ENCODE data around the gene FYN. TPM values are rescaled to one million over a fixed set of nuclear protein-coding genes. Genes with fewer than 3 reads are reported as not detected.

The FYN gene
- total RNA-seq, 2 experiments from 2014 or later, result 521 to 547 TPM

GRCh38 chr6:111761783-111762312 lies 111.4 kb downstream of the FYN start:
- CTCF ChIA-PET, result interaction anchor here (0.9 to 1.3 kb wide), 3 partner anchors 15 to 282 kb away, joined by 3 to 5 read pairs (median 4); no protein-coding TSS in a partner anchor
- POLR2A ChIA-PET, result interaction anchor here (0.5 to 3.3 kb wide), 9 partner anchors 8 to 502 kb away, joined by 3 to 15 read pairs (median 5); partner anchors contain the start of gene FYN

- CTCF ChIA-PET, result interaction anchor here (0.9 to 1.3 kb wide), 3 partner anchors 16 to 282 kb away, joined by 3 to 5 read pairs (median 4); no protein-coding TSS in a partner anchor
- POLR2A ChIA-PET, result interaction anchor here (0.9 to 1.8 kb wide), 6 partner anchors 9 to 112 kb away, joined by 3 to 6 read pairs (median 4); partner anchors contain the start of gene FYN
Measured at GRCh38 chr6:111761212-111761611, 112.0 kb downstream of the FYN start.

GRCh38 chr6:111759836-111760785 lies 113.1 kb downstream of the FYN start:
- CTCF ChIA-PET, result interaction anchor here (0.6 to 1.7 kb wide), 8 partner anchors 21 to 224 kb away, joined by 3 to 4 read pairs (median 3); no protein-coding TSS in a partner anchor
- POLR2A ChIA-PET, result interaction anchor here (0.6 to 2.0 kb wide), 10 partner anchors 16 to 501 kb away, joined by 3 to 8 read pairs (median 4); a partner anchor contains a TSS

GRCh38 chr6:111759331-111759835 lies 113.9 kb downstream of the FYN start:
- CTCF ChIA-PET, result interaction anchor here (0.6 to 1.7 kb wide), 5 partner anchors 21 to 86 kb away, joined by 3 to 4 read pairs (median 3); no protein-coding TSS in a partner anchor
- POLR2A ChIA-PET, result interaction anchor here (0.7 to 2.0 kb wide), 7 partner anchors 16 to 114 kb away, joined by 3 to 8 read pairs (median 5); partner anchors contain the start of gene FYN

GRCh38 chr6:111758608-111759329 lies 114.5 kb downstream of the FYN start:
- CTCF ChIA-PET, result interaction anchor here (0.9 to 1.7 kb wide), 5 partner anchors 21 to 87 kb away, joined by 3 to 4 read pairs (median 3); no protein-coding TSS in a partner anchor
- POLR2A ChIA-PET, result interaction anchor here (0.8 to 2.0 kb wide), 4 partner anchors 35 to 115 kb away, joined by 3 to 8 read pairs (median 6); partner anchors contain the start of gene FYN

- CTCF ChIA-PET, result interaction anchor here (1.1 kb wide), 1 partner anchor 22 kb away, joined by 3 read pairs; no protein-coding TSS in a partner anchor
Measured at GRCh38 chr6:111757342-111757741, 115.9 kb downstream of the FYN start.

GRCh38 chr6:111754423-111754822 lies 118.8 kb downstream of the FYN start:
- CTCF ChIA-PET, result no interaction called here
- POLR2A ChIA-PET, result interaction anchor here (0.6 to 2.7 kb wide), 3 partner anchors 23 to 40 kb away, joined by 3 to 8 read pairs (median 4); no protein-coding TSS in a partner anchor

More at GRCh38 chr6:111757342-111757741, 115.9 kb downstream of the FYN start:
- POLR2A ChIA-PET, result interaction anchor here (0.6 to 1.6 kb wide), 3 partner anchors 36 to 116 kb away, joined by 3 to 5 read pairs (median 5); partner anchors contain the start of gene FYN

GRCh38 chr6:111753573-111753972 lies 119.7 kb downstream of the FYN start:
- CTCF ChIA-PET, result interaction anchor here (1.2 to 1.7 kb wide), 3 partner anchors 11 to 18 kb away, joined by 3 to 6 read pairs (median 5); no protein-coding TSS in a partner anchor
- POLR2A ChIA-PET, result interaction anchor here (0.6 to 2.7 kb wide), 6 partner anchors 11 to 85 kb away, joined by 3 to 8 read pairs (median 3); no protein-coding TSS in a partner anchor

GRCh38 chr6:111752476-111752875 lies 120.8 kb downstream of the FYN start:
- POLR2A ChIA-PET, result interaction anchor here (0.6 to 1.7 kb wide), 7 partner anchors 9 to 493 kb away, joined by 3 to 7 read pairs (median 4); no protein-coding TSS in a partner anchor
- CTCF ChIA-PET, result interaction anchor here (1.2 to 1.7 kb wide), 5 partner anchors 10 to 288 kb away, joined by 3 to 6 read pairs (median 4); no protein-coding TSS in a partner anchor

- ChIA-PET POLR2A (no interaction called here), CTCF (interaction anchor here (1.4 kb wide), 1 partner anchor 17 kb away, joined by 4 read pairs; no protein-coding TSS in a partner anchor)
Measured at GRCh38 chr6:111750753-111751673, 122.2 kb downstream of the FYN start.

GRCh38 chr6:111750153-111750552 lies 123.1 kb downstream of the FYN start:
- ChIA-PET CTCF (no interaction called here), POLR2A (interaction anchor here (0.6 to 0.7 kb wide), 2 partner anchors 18 to 32 kb away, joined by 3 to 7 read pairs; no protein-coding TSS in a partner anchor)

- ChIA-PET CTCF (no interaction called here), POLR2A (interaction anchor here (1.5 kb wide), 1 partner anchor 16 kb away, joined by 4 read pairs; no protein-coding TSS in a partner anchor)
Measured at GRCh38 chr6:111748231-111748647, 125.0 kb downstream of the FYN start.

- ChIA-PET CTCF (interaction anchor here (1.4 kb wide), 1 partner anchor 22 kb away, joined by 3 read pairs; no protein-coding TSS in a partner anchor), POLR2A (interaction anchor here (1.5 kb wide), 1 partner anchor 15 kb away, joined by 4 read pairs; no protein-coding TSS in a partner anchor)
Measured at GRCh38 chr6:111747829-111748228, 125.4 kb downstream of the FYN start.

- POLR2A ChIA-PET, result interaction anchor here (1.2 to 1.5 kb wide), 2 partner anchors 15 to 19 kb away, joined by 4 to 6 read pairs; no protein-coding TSS in a partner anchor
- CTCF ChIA-PET, result interaction anchor here (1.4 to 1.7 kb wide), 2 partner anchors 11 to 21 kb away, joined by 3 to 5 read pairs; no protein-coding TSS in a partner anchor
Measured at GRCh38 chr6:111747396-111747795, 125.9 kb downstream of the FYN start.

- ChIA-PET POLR2A (interaction anchor here (1.2 kb wide), 1 partner anchor 20 kb away, joined by 6 read pairs; no protein-coding TSS in a partner anchor), CTCF (interaction anchor here (1.4 to 1.7 kb wide), 2 partner anchors 11 to 21 kb away, joined by 3 to 5 read pairs; no protein-coding TSS in a partner anchor)
Measured at GRCh38 chr6:111746983-111747382, 126.3 kb downstream of the FYN start.

- ChIA-PET CTCF (interaction anchor here (1.7 kb wide), 1 partner anchor 10 kb away, joined by 5 read pairs; no protein-coding TSS in a partner anchor), POLR2A (no interaction called here)
Measured at GRCh38 chr6:111745636-111746035, 127.6 kb downstream of the FYN start.
